ENCODE results near the gene TMEM120B.

GRCh38 chr12:121776190-121777098 is 63.9 kb downstream of the TMEM120B start:
- no peak for TF ChIP-seq ARID4A (CRISPR knock-in tag; IDR thresholded peaks at IDR 0.05; ENCODE audit: borderline replicate concordance)
- no peak for TF ChIP-seq SETDB1 (CRISPR knock-in tag; IDR thresholded peaks at IDR 0.05; ENCODE audit: borderline replicate concordance)
- TF ChIP-seq TOPORS (CRISPR knock-in tag; IDR thresholded peaks at IDR 0.05) = no peak
- no peak for TF ChIP-seq NFIC (IDR thresholded peaks at IDR 0.05; ENCODE audit: low read length)
- no peak for TF ChIP-seq NR1H2 (CRISPR knock-in tag; IDR thresholded peaks at IDR 0.05; ENCODE audit: borderline replicate concordance, low read depth)
- TF ChIP-seq ZFP41 (CRISPR knock-in tag; IDR thresholded peaks at IDR 0.05; ENCODE audit: borderline replicate concordance) = no peak
- TF ChIP-seq ZNF12 (CRISPR knock-in tag; IDR thresholded peaks at IDR 0.05) = no peak
- TF ChIP-seq ZBTB21 (CRISPR knock-in tag; IDR thresholded peaks at IDR 0.05) = no peak
- no peak for TF ChIP-seq HOXA7 (CRISPR knock-in tag; IDR thresholded peaks at IDR 0.05)
